ENCODE results near the gene URAD.

Gene URAD

DNA sequence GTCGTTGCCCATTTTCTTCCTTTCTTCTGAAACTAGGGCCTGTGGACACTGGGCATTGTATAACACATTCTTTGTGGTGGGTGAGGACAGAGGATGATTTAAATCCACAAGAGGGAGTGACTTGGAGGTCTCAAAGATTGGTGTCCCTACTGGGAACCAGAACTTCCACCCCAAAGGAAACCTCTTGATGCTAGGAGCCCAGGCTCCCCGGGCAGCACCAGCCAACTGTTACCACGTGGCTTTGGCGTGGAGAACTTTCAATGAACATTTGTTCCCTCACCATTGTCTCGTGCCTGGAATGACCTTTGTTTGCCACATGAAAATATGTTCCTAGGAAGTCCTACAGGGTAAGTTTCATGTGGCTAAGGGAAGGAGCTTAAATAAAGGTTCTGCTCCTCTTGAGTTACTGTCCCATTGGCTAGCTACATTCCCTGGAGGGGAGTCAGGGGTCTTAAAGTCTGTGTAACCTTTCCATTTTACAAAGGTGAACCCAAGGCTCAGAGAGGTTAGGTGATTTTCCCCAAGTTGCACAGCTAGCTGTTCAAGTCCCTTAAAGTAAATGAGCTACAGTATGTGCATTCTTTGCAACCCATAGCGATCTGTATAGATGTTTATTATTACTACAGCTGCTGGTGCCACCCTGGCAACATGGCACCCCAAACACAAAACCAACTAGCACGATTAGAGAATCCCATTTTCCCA is 14.4 kb downstream of the URAD start:
- no peak overlapping the region for H3K4me3 ChIP-seq (replicated peaks; ENCODE audit: insufficient read depth, low read length)
- peaks cover 84% of the 10 kb centered on the region for H3K27me3 ChIP-seq (ENCODE audit: insufficient read depth, poor library complexity, severe bottlenecking)
- no peak for TF ChIP-seq SPI1 (IDR thresholded peaks at IDR 0.05; ENCODE audit: borderline replicate concordance, low read depth)
- TF ChIP-seq POLR2AphosphoS5 (IDR thresholded peaks at IDR 0.05; ENCODE audit: low read depth): no peak
- TF ChIP-seq, protein P1, sequence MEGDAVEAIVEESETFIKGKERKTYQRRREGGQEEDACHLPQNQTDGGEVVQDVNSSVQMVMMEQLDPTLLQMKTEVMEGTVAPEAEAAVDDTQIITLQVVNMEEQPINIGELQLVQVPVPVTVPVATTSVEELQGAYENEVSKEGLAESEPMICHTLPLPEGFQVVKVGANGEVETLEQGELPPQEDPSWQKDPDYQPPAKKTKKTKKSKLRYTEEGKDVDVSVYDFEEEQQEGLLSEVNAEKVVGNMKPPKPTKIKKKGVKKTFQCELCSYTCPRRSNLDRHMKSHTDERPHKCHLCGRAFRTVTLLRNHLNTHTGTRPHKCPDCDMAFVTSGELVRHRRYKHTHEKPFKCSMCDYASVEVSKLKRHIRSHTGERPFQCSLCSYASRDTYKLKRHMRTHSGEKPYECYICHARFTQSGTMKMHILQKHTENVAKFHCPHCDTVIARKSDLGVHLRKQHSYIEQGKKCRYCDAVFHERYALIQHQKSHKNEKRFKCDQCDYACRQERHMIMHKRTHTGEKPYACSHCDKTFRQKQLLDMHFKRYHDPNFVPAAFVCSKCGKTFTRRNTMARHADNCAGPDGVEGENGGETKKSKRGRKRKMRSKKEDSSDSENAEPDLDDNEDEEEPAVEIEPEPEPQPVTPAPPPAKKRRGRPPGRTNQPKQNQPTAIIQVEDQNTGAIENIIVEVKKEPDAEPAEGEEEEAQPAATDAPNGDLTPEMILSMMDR (IDR thresholded peaks at IDR 0.05; ENCODE audit: insufficient read depth, low read length): no peak

DNA sequence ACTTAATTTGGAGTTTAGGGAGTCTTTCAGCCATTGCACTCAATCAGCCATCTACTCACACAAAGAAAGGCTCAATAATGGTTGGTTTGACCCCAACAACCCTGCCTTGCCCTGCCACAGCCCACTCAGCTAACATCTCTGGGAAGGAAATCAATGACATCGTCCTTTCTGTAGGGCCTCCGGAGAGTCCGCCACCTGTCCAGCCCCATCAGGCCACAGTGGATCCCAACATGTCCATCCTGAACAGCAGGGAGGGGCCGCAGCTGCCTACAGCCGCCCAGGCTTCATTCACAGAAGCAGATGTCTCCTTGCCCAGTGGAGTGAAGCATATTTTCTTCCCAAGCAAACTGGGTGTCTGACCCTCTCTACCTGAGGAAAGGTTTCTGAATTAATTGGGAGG is 15.2 kb downstream of the URAD start:
- Histone ChIP-seq H3K27me3 (ENCODE audit: insufficient read depth, poor library complexity, severe bottlenecking) (peaks cover 85% of the 10 kb centered on the region), H3K4me3 (replicated peaks; ENCODE audit: insufficient read depth, low read length) (no peak overlapping the region), H3K27ac (replicated peaks) (no peak overlapping the region)
- no peak for DNase-seq (ENCODE audit: low read depth in 1 of 2, low spot score in 1 of 2)
- TF ChIP-seq, protein P1 (IDR thresholded peaks at IDR 0.05; ENCODE audit: insufficient read depth, low read length): no peak
- TF ChIP-seq POLR2AphosphoS5 (IDR thresholded peaks at IDR 0.05; ENCODE audit: low read depth): no peak
- no peak for TF ChIP-seq GABPA (IDR thresholded peaks at IDR 0.05; ENCODE audit: low read depth)
- no peak for TF ChIP-seq SPI1 (IDR thresholded peaks at IDR 0.05; ENCODE audit: borderline replicate concordance, low read depth)
- TF ChIP-seq, protein P2, sequence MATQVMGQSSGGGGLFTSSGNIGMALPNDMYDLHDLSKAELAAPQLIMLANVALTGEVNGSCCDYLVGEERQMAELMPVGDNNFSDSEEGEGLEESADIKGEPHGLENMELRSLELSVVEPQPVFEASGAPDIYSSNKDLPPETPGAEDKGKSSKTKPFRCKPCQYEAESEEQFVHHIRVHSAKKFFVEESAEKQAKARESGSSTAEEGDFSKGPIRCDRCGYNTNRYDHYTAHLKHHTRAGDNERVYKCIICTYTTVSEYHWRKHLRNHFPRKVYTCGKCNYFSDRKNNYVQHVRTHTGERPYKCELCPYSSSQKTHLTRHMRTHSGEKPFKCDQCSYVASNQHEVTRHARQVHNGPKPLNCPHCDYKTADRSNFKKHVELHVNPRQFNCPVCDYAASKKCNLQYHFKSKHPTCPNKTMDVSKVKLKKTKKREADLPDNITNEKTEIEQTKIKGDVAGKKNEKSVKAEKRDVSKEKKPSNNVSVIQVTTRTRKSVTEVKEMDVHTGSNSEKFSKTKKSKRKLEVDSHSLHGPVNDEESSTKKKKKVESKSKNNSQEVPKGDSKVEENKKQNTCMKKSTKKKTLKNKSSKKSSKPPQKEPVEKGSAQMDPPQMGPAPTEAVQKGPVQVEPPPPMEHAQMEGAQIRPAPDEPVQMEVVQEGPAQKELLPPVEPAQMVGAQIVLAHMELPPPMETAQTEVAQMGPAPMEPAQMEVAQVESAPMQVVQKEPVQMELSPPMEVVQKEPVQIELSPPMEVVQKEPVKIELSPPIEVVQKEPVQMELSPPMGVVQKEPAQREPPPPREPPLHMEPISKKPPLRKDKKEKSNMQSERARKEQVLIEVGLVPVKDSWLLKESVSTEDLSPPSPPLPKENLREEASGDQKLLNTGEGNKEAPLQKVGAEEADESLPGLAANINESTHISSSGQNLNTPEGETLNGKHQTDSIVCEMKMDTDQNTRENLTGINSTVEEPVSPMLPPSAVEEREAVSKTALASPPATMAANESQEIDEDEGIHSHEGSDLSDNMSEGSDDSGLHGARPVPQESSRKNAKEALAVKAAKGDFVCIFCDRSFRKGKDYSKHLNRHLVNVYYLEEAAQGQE (IDR thresholded peaks at IDR 0.05; ENCODE audit: insufficient replicate concordance, low read depth): no peak

More for the DNA sequence above, 14.4 kb downstream of the URAD start:
- no peak for DNase-seq (ENCODE audit: low read depth in 1 of 2, low spot score in 1 of 2)
- H3K27ac ChIP-seq (replicated peaks): no peak overlapping the region

DNA sequence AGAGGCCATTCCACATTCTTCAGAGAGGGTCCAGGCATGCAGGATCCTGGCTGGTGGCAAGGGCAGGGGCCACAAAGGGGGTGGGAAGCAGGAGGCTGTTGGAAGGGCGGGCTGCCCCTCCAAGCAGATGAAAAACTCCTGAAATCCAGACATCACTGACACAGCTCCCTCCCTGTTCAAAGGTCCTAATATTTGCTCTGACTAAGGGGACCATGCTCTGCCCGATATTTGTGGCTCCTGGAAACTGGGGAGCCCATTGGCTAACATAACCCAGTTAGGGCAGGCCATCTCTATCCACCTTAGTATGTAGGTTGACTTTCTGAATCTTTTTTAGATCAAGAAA is 16.0 kb downstream of the URAD start:
- no peak for DNase-seq (ENCODE audit: low read depth in 1 of 2, low spot score in 1 of 2)
- TF ChIP-seq, protein P2 (IDR thresholded peaks at IDR 0.05; ENCODE audit: insufficient replicate concordance, low read depth): no peak
- TF ChIP-seq SPI1 (IDR thresholded peaks at IDR 0.05; ENCODE audit: borderline replicate concordance, low read depth) (no peak), POLR2AphosphoS5 (IDR thresholded peaks at IDR 0.05; ENCODE audit: low read depth) (no peak), GABPA (IDR thresholded peaks at IDR 0.05; ENCODE audit: low read depth) (no peak)
- TF ChIP-seq, protein P1 (IDR thresholded peaks at IDR 0.05; ENCODE audit: insufficient read depth, low read length): no peak
- H3K27ac ChIP-seq (replicated peaks): no peak overlapping the region
- no peak overlapping the region for H3K4me3 ChIP-seq (replicated peaks; ENCODE audit: insufficient read depth, low read length)
- peaks cover 89% of the 10 kb centered on the region for H3K27me3 ChIP-seq (ENCODE audit: insufficient read depth, poor library complexity, severe bottlenecking)
